ENCODE data around the gene BHLHE23.

The BHLHE23 gene

GRCh38 chr20:63023936-63024571 lies 17.3 kb upstream of the BHLHE23 start:
- Histone ChIP-seq H3K9ac (ENCODE audit: low read length) (no peak overlapping the region), H4K91ac (ENCODE audit: low read length) (no peak overlapping the region), H3K4me2 (ENCODE audit: low read length, poor library complexity, severe bottlenecking) (no peak overlapping the region), H3K4me3 (ENCODE audit: insufficient read depth in 1 of 2, low read depth in 1 of 2, low read length in 2 of 2) (no peak overlapping the region), H3K23ac (ENCODE audit: low read length in 2 of 2) (no peak overlapping the region), H3K18ac (ENCODE audit: low read depth in 1 of 2, low read length in 2 of 2) (no peak overlapping the region), H2BK15ac (ENCODE audit: low read depth, poor library complexity, severe bottlenecking) (no peak overlapping the region), H3K27ac (ENCODE audit: low read length, poor library complexity, severe bottlenecking) (no peak overlapping the region), H3K27me3 (ENCODE audit: control insufficient read depth in 1 of 2, insufficient read depth in 1 of 2, low read length in 2 of 2) (peaks cover 58 to 93% of the 10 kb centered on the region in 2 experiments), H2AFZ (ENCODE audit: low read depth, low read length) (no peak overlapping the region), H4K8ac (ENCODE audit: low read length) (no peak overlapping the region), H2BK120ac (ENCODE audit: low read depth, low read length) (no peak overlapping the region), H3K4ac (ENCODE audit: low read depth in 1 of 2, low read length in 2 of 2) (no peak overlapping the region), H3K4me1 (ENCODE audit: control insufficient read depth, insufficient read depth, low read depth, low read length) (no peaks in the 10 kb centered on the region), H3K36me3 (ENCODE audit: control insufficient read depth in 1 of 2, insufficient read depth in 2 of 2, low read depth in 1 of 2, low read length in 2 of 2) (no peaks in the 10 kb centered on the region), H2BK12ac (ENCODE audit: low read length in 2 of 2) (no peak overlapping the region), H3K79me1 (replicated peaks; ENCODE audit: low read length, poor library complexity, severe bottlenecking) (no peaks in the 10 kb centered on the region), H2BK5ac (ENCODE audit: low read depth, low read length, poor library complexity, severe bottlenecking) (no peak overlapping the region), H3K14ac (ENCODE audit: low read length in 2 of 2) (no peak overlapping the region), H3K9me3 (ENCODE audit: control insufficient read depth, low read length) (peaks cover 11% of the 10 kb centered on the region), H2AK5ac (ENCODE audit: low read length, severe bottlenecking) (no peak overlapping the region)
- WGBS, result 91% methylated on average over 33 of the region's 33 CpGs
- no peak for DNase-seq

GRCh38 chr20:63023071-63023935 lies 16.5 kb upstream of the BHLHE23 start:
- 79% methylated on average over 31 of the region's 31 CpGs for WGBS
- H3K18ac ChIP-seq (ENCODE audit: low read depth in 1 of 2, low read length in 2 of 2), result no peak overlapping the region
- no peak for DNase-seq

GRCh38 chr20:63022501-63022900 lies 15.7 kb upstream of the BHLHE23 start:
- Histone ChIP-seq H3K4ac (ENCODE audit: low read depth in 1 of 2, low read length in 2 of 2) (no peak overlapping the region), H3K14ac (ENCODE audit: low read length in 2 of 2) (no peak overlapping the region), H3K4me3 (ENCODE audit: insufficient read depth in 1 of 2, low read depth in 1 of 2, low read length in 2 of 2) (no peak overlapping the region), H2BK15ac (ENCODE audit: low read depth, poor library complexity, severe bottlenecking) (no peak overlapping the region), H4K8ac (ENCODE audit: low read length) (no peak overlapping the region), H2BK12ac (ENCODE audit: low read length in 2 of 2) (no peak overlapping the region), H3K9ac (ENCODE audit: low read length) (no peak overlapping the region), H3K4me2 (ENCODE audit: low read length, poor library complexity, severe bottlenecking) (no peak overlapping the region), H2BK5ac (ENCODE audit: low read depth, low read length, poor library complexity, severe bottlenecking) (no peak overlapping the region), H3K9me3 (ENCODE audit: control insufficient read depth, low read length) (peaks cover 11% of the 10 kb centered on the region), H3K23ac (ENCODE audit: low read length in 2 of 2) (no peak overlapping the region), H4K91ac (ENCODE audit: low read length) (no peak overlapping the region), H2AK5ac (ENCODE audit: low read length, severe bottlenecking) (no peak overlapping the region), H3K27ac (ENCODE audit: low read length, poor library complexity, severe bottlenecking) (no peak overlapping the region), H3K79me1 (replicated peaks; ENCODE audit: low read length, poor library complexity, severe bottlenecking) (no peaks in the 10 kb centered on the region), H3K18ac (ENCODE audit: low read depth in 1 of 2, low read length in 2 of 2) (no peak overlapping the region), H3K36me3 (ENCODE audit: control insufficient read depth in 1 of 2, insufficient read depth in 2 of 2, low read depth in 1 of 2, low read length in 2 of 2) (no peaks in the 10 kb centered on the region), H3K27me3 (ENCODE audit: control insufficient read depth in 1 of 2, insufficient read depth in 1 of 2, low read length in 2 of 2) (peaks cover 46 to 96% of the 10 kb centered on the region in 2 experiments), H2AFZ (ENCODE audit: low read depth, low read length) (no peak overlapping the region), H2BK120ac (ENCODE audit: low read depth, low read length) (no peak overlapping the region), H3K4me1 (ENCODE audit: control insufficient read depth, insufficient read depth, low read depth, low read length) (no peaks in the 10 kb centered on the region)
- 79% methylated on average over 10 of the region's 12 CpGs for WGBS
- no peak for DNase-seq

More at GRCh38 chr20:63023071-63023935, 16.5 kb upstream of the BHLHE23 start:
- peaks cover 54 to 94% of the 10 kb centered on the region in 2 experiments for H3K27me3 ChIP-seq (ENCODE audit: control insufficient read depth in 1 of 2, insufficient read depth in 1 of 2, low read length in 2 of 2)
- no peak overlapping the region for H2BK15ac ChIP-seq (ENCODE audit: low read depth, poor library complexity, severe bottlenecking)
- no peak overlapping the region for H3K9ac ChIP-seq (ENCODE audit: low read length)
- H2BK12ac ChIP-seq (ENCODE audit: low read length in 2 of 2), result no peak overlapping the region
- no peak overlapping the region for H2BK5ac ChIP-seq (ENCODE audit: low read depth, low read length, poor library complexity, severe bottlenecking)
- H3K27ac ChIP-seq (ENCODE audit: low read length, poor library complexity, severe bottlenecking), result no peak overlapping the region
- H4K91ac ChIP-seq (ENCODE audit: low read length), result no peak overlapping the region
- peaks cover 11% of the 10 kb centered on the region for H3K9me3 ChIP-seq (ENCODE audit: control insufficient read depth, low read length)
- no peak overlapping the region for H3K4ac ChIP-seq (ENCODE audit: low read depth in 1 of 2, low read length in 2 of 2)
- H3K4me3 ChIP-seq (ENCODE audit: insufficient read depth in 1 of 2, low read depth in 1 of 2, low read length in 2 of 2), result no peak overlapping the region
- H3K79me1 ChIP-seq (replicated peaks; ENCODE audit: low read length, poor library complexity, severe bottlenecking), result no peaks in the 10 kb centered on the region
- no peak overlapping the region for H2BK120ac ChIP-seq (ENCODE audit: low read depth, low read length)
- no peak overlapping the region for H2AK5ac ChIP-seq (ENCODE audit: low read length, severe bottlenecking)
- no peak overlapping the region for H2AFZ ChIP-seq (ENCODE audit: low read depth, low read length)
- H3K4me1 ChIP-seq (ENCODE audit: control insufficient read depth, insufficient read depth, low read depth, low read length), result no peaks in the 10 kb centered on the region
- H3K4me2 ChIP-seq (ENCODE audit: low read length, poor library complexity, severe bottlenecking), result no peak overlapping the region
- no peak overlapping the region for H4K8ac ChIP-seq (ENCODE audit: low read length)
- no peak overlapping the region for H3K23ac ChIP-seq (ENCODE audit: low read length in 2 of 2)
- H3K14ac ChIP-seq (ENCODE audit: low read length in 2 of 2), result no peak overlapping the region
- no peaks in the 10 kb centered on the region for H3K36me3 ChIP-seq (ENCODE audit: control insufficient read depth in 1 of 2, insufficient read depth in 2 of 2, low read depth in 1 of 2, low read length in 2 of 2)
